Iris pigment epithelial cell (primary cell): ENCODE results near the gene ACVR2B.

Experiments
- DNase-seq: peaks from one replicate; pipeline ENCODE4 v3.0.0-alpha.2; 2011; ENCODE audit warnings: low read depth

ACVR2B gene

GRCh38 chr3:38458796-38459498 lies 5.3 kb downstream of the ACVR2B start:
- DNase-seq = peak; percentile 11

- DNase-seq = no peak
These were observed 5.9 kb downstream of the ACVR2B start for GRCh38 chr3:38459499-38460048.

- DNase-seq = no peak
These were observed 6.9 kb downstream of the ACVR2B start for GRCh38 chr3:38460377-38461270.

- no peak for DNase-seq
These were observed 12.0 kb downstream of the ACVR2B start for GRCh38 chr3:38465588-38466154.

- DNase-seq = no peak
These were observed 15.1 kb downstream of the ACVR2B start for GRCh38 chr3:38468765-38469164.

GRCh38 chr3:38469852-38470251 lies 16.2 kb downstream of the ACVR2B start:
- DNase-seq = no peak

GRCh38 chr3:38471260-38471857 lies 17.7 kb downstream of the ACVR2B start:
- DNase-seq = no peak

GRCh38 chr3:38472342-38472741 lies 18.7 kb downstream of the ACVR2B start:
- DNase-seq = no peak

GRCh38 chr3:38473229-38473628 lies 19.5 kb downstream of the ACVR2B start:
- no peak for DNase-seq

GRCh38 chr3:38474928-38475605 lies 21.4 kb downstream of the ACVR2B start:
- no peak for DNase-seq

- no peak for DNase-seq
These were observed 22.0 kb downstream of the ACVR2B start for GRCh38 chr3:38475716-38476115.

GRCh38 chr3:38476157-38476756 lies 22.6 kb downstream of the ACVR2B start:
- no peak for DNase-seq

GRCh38 chr3:38477057-38477820 lies 23.5 kb downstream of the ACVR2B start:
- DNase-seq = no peak

- DNase-seq = no peak
These were observed 24.3 kb downstream of the ACVR2B start for GRCh38 chr3:38477839-38478450.

- DNase-seq = no peak
These were observed 25.2 kb downstream of the ACVR2B start for GRCh38 chr3:38478901-38479300.

- peak; percentile 59 for DNase-seq
These were observed 25.9 kb downstream of the ACVR2B start for GRCh38 chr3:38479431-38480092.

GRCh38 chr3:38480093-38480445 lies 26.4 kb downstream of the ACVR2B start:
- DNase-seq = no peak

- no peak for DNase-seq
These were observed 27.2 kb downstream of the ACVR2B start for GRCh38 chr3:38480930-38481329.

GRCh38 chr3:38482951-38483350 lies 29.3 kb downstream of the ACVR2B start:
- no peak for DNase-seq

- no peak for DNase-seq
These were observed 33.6 kb downstream of the ACVR2B start for GRCh38 chr3:38487323-38487722.
